OCI-LY1 (cell line): ENCODE results near the gene KRTAP10-2.

ENCODE experiments used
- H2AFZ ChIP-seq: fragments of 200-600 bp; sonication (generic), shearing (Covaris generic); 2 replicates; pipeline ENCODE4 v1.6.0; 2014; ENCODE audit warnings: antibody characterized with exemption, mild to moderate bottlenecking, low read length
- H3F3A ChIP-seq: fragments of 200-600 bp; sonication (generic), shearing (Covaris generic); 2 replicates; pipeline ENCODE4 v1.6.0; 2014; ENCODE audit warnings: mild to moderate bottlenecking, antibody characterized with exemption, low read length, moderate library complexity; ENCODE audit not compliant: insufficient read depth
- H3K27ac ChIP-seq: fragments of 200-600 bp; sonication (generic); 2 replicates; pipeline ENCODE4 v1.5.1; 2014; ENCODE audit warnings: low read length, mixed run types, mild to moderate bottlenecking, low read depth; ENCODE audit not compliant: poor library complexity, severe bottlenecking
- H3K27me3 ChIP-seq: fragments of 200-600 bp; sonication (generic); 2 replicates; pipeline ENCODE4 v1.6.0; 2014; ENCODE audit warnings: antibody characterized with exemption, mild to moderate bottlenecking, low read length, moderate library complexity; ENCODE audit not compliant: insufficient read depth
- H3K36me3 ChIP-seq: fragments of 200-600 bp; sonication (generic); 2 replicates; pipeline ENCODE4 v1.6.1; 2014; ENCODE audit warnings: mild to moderate bottlenecking, antibody characterized with exemption, low read length, moderate library complexity, mixed read lengths; ENCODE audit not compliant: insufficient read depth
- H3K4me1 ChIP-seq: fragments of 200-600 bp; sonication (generic); 2 replicates; pipeline ENCODE4 v1.5.1; 2014; ENCODE audit warnings: mild to moderate bottlenecking, low read length, moderate library complexity; ENCODE audit not compliant: insufficient read depth, severe bottlenecking
- H3K4me2 ChIP-seq: fragments of 200-600 bp; sonication (generic), shearing (Covaris generic); 2 replicates; pipeline ENCODE4 v1.6.1; 2014; ENCODE audit warnings: low read length
- H3K4me3 ChIP-seq: fragments of 200-600 bp; sonication (generic); 2 replicates; pipeline ENCODE4 v1.5.1; 2014; ENCODE audit warnings: low read length, low read depth, mild to moderate bottlenecking, mixed read lengths; ENCODE audit not compliant: poor library complexity, severe bottlenecking
- H3K79me2 ChIP-seq: fragments of 200-600 bp; shearing (Covaris generic); 2 replicates; pipeline ENCODE4 v1.6.1; 2016; ENCODE audit warnings: mixed run types, low read length, mixed read lengths; ENCODE audit not compliant: insufficient read depth
- H3K9ac ChIP-seq: fragments of 200-600 bp; sonication (generic), shearing (Covaris generic); 2 replicates; pipeline ENCODE4 v1.6.1; 2014; ENCODE audit warnings: mild to moderate bottlenecking, low read length, mixed read lengths
- H3K9me2 ChIP-seq: fragments of 200-600 bp; sonication (generic), shearing (Covaris generic); 2 replicates; pipeline ENCODE4 v1.6.1; 2014; ENCODE audit warnings: low read depth, mild to moderate bottlenecking, low read length, mixed read lengths
- H3K9me3 ChIP-seq: fragments of 200-600 bp; shearing (Covaris generic); 2 replicates; pipeline ENCODE4 v1.6.1; 2014; ENCODE audit warnings: low read length, mixed read lengths
- H4K20me1 ChIP-seq: fragments of 200-600 bp; sonication (generic), shearing (Covaris generic); 2 replicates; pipeline ENCODE4 v1.6.0; 2016; ENCODE audit warnings: mild to moderate bottlenecking, low read length; ENCODE audit not compliant: insufficient read depth
- CTCF ChIP-seq: fragments of 200-600 bp; sonication (generic), shearing (Covaris generic); IDR thresholded peaks from 2 replicates; pipeline ENCODE4 v1.5.1; 2017; ENCODE audit warnings: mild to moderate bottlenecking, antibody characterized with exemption, low read length, moderate library complexity, mixed read lengths
- EZH2 ChIP-seq: fragments of 200-600 bp; sonication (generic), shearing (Covaris generic); IDR thresholded peaks from 2 replicates; pipeline ENCODE4 v1.8.0; 2017; ENCODE audit warnings: borderline replicate concordance, mixed run types, mild to moderate bottlenecking, antibody characterized with exemption, low read length, moderate library complexity, mixed read lengths

Gene KRTAP10-2

DNA sequence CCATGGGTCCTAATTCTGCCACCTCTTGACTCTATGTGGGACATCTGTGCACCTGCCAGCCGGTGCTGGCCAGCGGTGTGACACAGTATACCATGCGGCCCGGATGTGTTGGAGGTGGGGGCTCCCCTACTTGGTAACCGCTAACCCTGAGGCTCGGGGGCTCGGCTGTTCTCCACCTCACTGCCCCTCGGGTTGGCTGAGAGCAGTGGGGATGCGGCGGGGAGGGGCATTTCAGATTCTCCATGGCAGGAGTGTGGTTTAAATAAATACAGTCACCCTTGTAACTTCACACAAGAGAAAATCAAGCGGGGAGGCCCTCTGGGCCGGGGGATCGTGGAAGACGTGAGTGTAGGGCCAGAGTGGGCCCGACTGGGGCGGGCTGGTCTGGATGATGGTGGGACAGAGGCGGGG, 22.3 kb downstream of the KRTAP10-2 start:
- Histone ChIP-seq H3K9me2 (no peaks in the 10 kb centered on the region), H3K27me3 (no peaks in the 10 kb centered on the region), H2AFZ (no peak overlapping the region), H4K20me1 (no peaks in the 10 kb centered on the region), H3K27ac (no peak overlapping the region), H3K79me2 (no peaks in the 10 kb centered on the region), H3K9me3 (no peaks in the 10 kb centered on the region), H3K36me3 (no peaks in the 10 kb centered on the region), H3K9ac (no peak overlapping the region), H3K4me1 (no peaks in the 10 kb centered on the region), H3K4me3 (no peak overlapping the region), H3F3A (no peaks in the 10 kb centered on the region), H3K4me2 (no peak overlapping the region)
- TF ChIP-seq CTCF: no peak
- TF ChIP-seq EZH2: no peak

GRCh38 chr21:44528634-44528995, 22.7 kb downstream of the KRTAP10-2 start:
- no peak overlapping the region for H3K9ac ChIP-seq
- H3K79me2 ChIP-seq: no peaks in the 10 kb centered on the region
- H4K20me1 ChIP-seq: no peaks in the 10 kb centered on the region
- no peak overlapping the region for H3K4me3 ChIP-seq
- no peak overlapping the region for H3K4me2 ChIP-seq
- H3K9me3 ChIP-seq: peaks cover under 1% of the 10 kb centered on the region; the same call in 1 of the 2 replicates
- no peaks in the 10 kb centered on the region for H3K4me1 ChIP-seq
- no peaks in the 10 kb centered on the region for H3K9me2 ChIP-seq
- no peaks in the 10 kb centered on the region for H3K36me3 ChIP-seq
- no peak overlapping the region for H2AFZ ChIP-seq
- no peaks in the 10 kb centered on the region for H3K27me3 ChIP-seq
- no peak overlapping the region for H3K27ac ChIP-seq
- TF ChIP-seq CTCF (no peak), EZH2 (no peak)
- no peaks in the 10 kb centered on the region for H3F3A ChIP-seq

- no peak overlapping the region for H3K4me3 ChIP-seq
- no peak overlapping the region for H3K9ac ChIP-seq
- no peaks in the 10 kb centered on the region for H3K4me1 ChIP-seq
- H3K4me2 ChIP-seq: no peak overlapping the region
- H3F3A ChIP-seq: no peaks in the 10 kb centered on the region
- H4K20me1 ChIP-seq: no peaks in the 10 kb centered on the region
- H3K36me3 ChIP-seq: no peaks in the 10 kb centered on the region
- H3K9me3 ChIP-seq: peaks cover 3% of the 10 kb centered on the region; the same call in 1 of the 2 replicates
- no peaks in the 10 kb centered on the region for H3K9me2 ChIP-seq
- H2AFZ ChIP-seq: no peak overlapping the region
- TF ChIP-seq EZH2: no peak
- TF ChIP-seq CTCF: no peak
- H3K27ac ChIP-seq: no peak overlapping the region
- H3K27me3 ChIP-seq: no peaks in the 10 kb centered on the region
- no peaks in the 10 kb centered on the region for H3K79me2 ChIP-seq
Observed at GRCh38 chr21:44527983-44528633, 23.2 kb downstream of the KRTAP10-2 start.
